Fibroblast of pulmonary artery (primary cell): ENCODE data around the gene BACH2.

Source experiments
- DNase-seq: peaks from one replicate; pipeline ENCODE4 v3.0.0-alpha.2; 2010; ENCODE audit warnings: low read depth
- H3K4me3 ChIP-seq: replicated peaks from 2 replicates; pipeline ENCODE4 v1.5.1; 2011; ENCODE audit warnings: low read depth, mild to moderate bottlenecking, control low read depth, low read length, moderate library complexity
- TF ChIP-seq, protein P1 (sequence below): IDR thresholded peaks from 2 replicates; pipeline ENCODE4 v1.5.1; 2011; ENCODE audit warnings: mild to moderate bottlenecking, control low read depth, low read length, inconsistent platforms; ENCODE audit errors: missing control alignments

BACH2 gene

DNA sequence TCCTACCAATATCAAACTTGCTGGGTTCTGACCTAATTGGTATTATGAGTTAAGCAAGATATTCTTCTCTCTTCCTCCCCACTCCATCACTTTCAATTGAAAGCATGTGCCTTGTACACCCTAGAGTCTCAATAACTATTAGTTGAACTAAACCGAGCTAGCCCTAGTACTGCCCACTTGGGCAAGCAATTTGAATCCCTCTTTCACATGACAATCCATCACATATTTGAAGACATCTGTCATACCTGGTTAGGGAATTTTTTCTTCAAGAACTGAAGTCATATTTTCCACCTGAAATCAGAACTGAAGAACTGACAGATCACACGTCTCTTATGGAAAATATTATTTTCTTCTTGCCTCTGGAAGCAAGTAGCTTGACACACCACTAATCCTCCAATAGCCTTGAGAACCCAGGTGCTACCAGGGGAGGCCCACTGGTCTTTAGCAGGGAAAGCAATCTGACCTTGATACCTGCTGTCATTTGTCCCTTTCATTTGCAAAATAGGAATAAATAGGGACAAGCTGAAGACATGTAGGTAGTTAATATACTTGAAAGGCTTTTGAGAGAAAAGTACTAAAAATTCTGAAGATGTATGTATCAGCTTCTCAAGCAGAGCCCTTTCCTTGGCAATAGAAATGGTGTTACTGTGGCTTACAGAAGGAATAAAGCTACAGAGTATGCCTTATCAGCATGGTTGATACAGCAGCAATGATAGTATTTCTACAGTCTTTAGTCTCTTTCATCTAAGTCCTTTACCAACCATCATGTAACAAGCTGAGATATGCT, 331.0 kb downstream of the BACH2 start:
- TF ChIP-seq, protein P1, sequence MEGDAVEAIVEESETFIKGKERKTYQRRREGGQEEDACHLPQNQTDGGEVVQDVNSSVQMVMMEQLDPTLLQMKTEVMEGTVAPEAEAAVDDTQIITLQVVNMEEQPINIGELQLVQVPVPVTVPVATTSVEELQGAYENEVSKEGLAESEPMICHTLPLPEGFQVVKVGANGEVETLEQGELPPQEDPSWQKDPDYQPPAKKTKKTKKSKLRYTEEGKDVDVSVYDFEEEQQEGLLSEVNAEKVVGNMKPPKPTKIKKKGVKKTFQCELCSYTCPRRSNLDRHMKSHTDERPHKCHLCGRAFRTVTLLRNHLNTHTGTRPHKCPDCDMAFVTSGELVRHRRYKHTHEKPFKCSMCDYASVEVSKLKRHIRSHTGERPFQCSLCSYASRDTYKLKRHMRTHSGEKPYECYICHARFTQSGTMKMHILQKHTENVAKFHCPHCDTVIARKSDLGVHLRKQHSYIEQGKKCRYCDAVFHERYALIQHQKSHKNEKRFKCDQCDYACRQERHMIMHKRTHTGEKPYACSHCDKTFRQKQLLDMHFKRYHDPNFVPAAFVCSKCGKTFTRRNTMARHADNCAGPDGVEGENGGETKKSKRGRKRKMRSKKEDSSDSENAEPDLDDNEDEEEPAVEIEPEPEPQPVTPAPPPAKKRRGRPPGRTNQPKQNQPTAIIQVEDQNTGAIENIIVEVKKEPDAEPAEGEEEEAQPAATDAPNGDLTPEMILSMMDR = no peak
- no peak for DNase-seq
- no peak overlapping the region for H3K4me3 ChIP-seq

DNA sequence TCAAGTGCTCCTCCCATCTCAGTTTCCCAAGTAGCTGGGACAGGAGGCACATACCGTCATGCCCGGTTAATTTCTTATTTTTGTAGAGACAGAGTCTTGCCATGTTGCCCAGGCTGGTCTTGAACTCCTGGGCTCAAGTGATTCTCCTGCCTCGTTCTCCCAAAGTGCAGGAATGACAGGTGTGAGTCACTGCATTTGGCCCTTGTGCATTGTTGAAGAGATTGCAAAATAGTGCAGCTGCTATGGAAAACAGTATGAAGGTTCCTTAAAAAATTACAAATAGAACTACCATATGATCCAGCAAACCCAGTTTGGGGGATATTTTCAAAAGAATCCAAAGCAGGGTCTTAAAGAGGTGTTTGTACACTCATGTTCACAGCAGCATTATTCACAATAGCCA, 333.3 kb downstream of the BACH2 start:
- no peak overlapping the region for H3K4me3 ChIP-seq
- peak; percentile 13 for DNase-seq
- TF ChIP-seq, protein P1 = no peak

DNA sequence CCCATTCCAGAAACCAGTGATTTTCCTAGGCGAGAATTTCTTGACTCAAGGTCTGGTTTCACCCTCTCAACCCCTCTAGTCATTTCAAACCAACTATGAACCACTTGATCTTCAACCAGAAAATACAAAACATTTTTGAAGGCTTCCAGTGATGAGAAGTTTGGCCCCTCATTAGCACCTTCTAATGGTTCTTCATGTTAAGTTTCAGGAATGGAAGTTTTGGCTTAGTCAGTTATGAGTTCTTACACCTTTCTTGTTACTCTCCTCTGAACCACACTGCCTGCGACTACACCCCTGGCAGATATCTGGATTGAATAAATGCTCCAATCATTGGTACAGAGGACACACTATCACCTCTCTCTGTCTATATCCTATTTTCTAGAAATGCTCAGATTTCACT, 335.2 kb downstream of the BACH2 start:
- H3K4me3 ChIP-seq = no peak overlapping the region
- no peak for DNase-seq
- TF ChIP-seq, protein P1 = no peak

DNA sequence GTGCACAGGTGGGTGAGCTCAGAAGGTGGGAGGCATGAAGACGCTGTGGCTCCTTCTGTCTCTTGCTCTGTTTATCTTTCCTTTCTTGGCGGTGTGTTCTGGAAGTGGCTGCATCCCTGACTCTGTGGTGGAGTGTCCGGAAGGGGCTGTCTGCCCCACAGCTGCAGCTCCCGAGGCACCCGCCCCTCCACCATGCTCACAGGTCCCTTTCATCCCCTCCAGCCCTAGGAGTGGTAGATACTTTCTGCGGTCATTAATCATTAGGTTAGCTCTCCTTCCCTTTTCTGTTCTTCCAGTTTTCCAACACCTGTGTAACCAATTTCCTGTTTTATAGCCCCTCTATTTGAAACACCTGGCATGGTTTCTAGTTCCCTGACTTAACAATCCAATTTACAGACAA, 336.8 kb downstream of the BACH2 start:
- DNase-seq = no peak
- no peak overlapping the region for H3K4me3 ChIP-seq
- TF ChIP-seq, protein P1 = no peak

DNA sequence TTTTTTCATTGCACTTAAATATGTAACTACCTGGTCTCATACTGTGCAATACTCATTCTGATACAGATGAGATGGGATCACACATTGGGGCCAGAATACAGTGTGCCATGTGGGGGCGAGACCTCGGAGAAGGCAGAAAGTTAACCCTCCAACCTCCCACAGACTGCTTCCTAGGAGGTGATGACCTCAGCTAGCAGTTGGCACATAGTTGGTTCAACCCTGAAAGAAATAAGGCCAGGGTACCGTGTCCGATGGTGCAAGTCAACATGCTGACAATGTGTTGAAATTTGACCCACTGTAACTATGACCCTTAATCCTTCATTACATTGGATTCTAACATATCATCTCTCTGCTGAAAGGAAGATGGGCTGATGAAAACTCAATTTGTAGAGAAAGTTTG, 340.5 kb downstream of the BACH2 start:
- DNase-seq = no peak
- TF ChIP-seq, protein P1 = no peak

DNA sequence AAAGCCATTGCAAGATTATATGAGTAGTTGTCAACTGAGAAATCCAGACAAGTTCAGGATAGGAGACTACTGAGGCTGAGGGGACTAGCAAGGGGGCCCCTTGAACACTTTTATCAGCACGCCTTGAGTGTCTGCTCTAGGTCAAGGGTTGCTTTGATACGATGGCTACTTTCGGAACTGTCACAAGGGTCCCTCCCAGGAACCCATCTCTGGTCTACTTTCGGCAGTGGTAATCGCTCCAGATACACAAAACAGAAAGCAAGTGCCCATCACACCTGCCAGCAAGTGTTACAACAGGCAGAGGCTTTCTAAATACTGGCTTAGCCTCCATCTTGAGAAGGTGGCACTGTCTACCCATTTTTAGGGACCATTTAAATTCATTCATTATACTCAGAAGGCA, 341.3 kb downstream of the BACH2 start:
- no peak for DNase-seq
- TF ChIP-seq, protein P1 = no peak
- no peak overlapping the region for H3K4me3 ChIP-seq

More for the DNA sequence above, 340.5 kb downstream of the BACH2 start:
- no peak overlapping the region for H3K4me3 ChIP-seq

DNA sequence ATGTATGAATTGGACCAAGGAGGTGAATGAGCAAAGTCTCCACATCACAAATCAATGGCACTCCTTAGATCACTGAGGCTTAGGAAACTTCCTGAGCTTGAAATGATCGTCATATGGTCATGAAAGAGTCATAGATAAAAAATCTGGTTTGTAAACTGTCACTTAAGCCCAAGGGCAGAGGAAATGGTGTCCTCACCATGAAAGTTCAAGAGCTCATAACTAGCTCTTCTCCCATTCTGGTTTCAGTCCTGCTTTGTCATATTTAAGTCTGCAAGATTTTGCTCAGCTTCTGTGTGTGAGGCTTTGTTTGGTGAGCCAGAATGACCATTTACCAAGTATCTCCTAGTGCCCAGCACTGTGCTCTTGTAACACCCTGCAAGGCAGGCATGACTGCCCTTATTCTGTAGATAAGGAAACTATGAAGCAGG, 341.9 kb downstream of the BACH2 start:
- no peak overlapping the region for H3K4me3 ChIP-seq
- TF ChIP-seq, protein P1 = no peak
- DNase-seq = no peak
